Breast epithelium (tissue), 4 donors: ENCODE results near the gene PLEKHB1. TPM values are rescaled to one million over a fixed set of nuclear protein-coding genes. Genes with fewer than 3 reads are reported as not detected.

Experiments
- DNase-seq, 2 donors: peaks; one replicate each; pipeline ENCODE4 v3.0.0-alpha.2; 2019; ENCODE audit warnings: low spot score in 2 of 2
- H3K27ac ChIP-seq, 2 donors: fragments of 200-600 bp; sonication (generic) in 1 of 2; one replicate each; pipeline ENCODE4 v1.5.1; 2016 to 2019; ENCODE audit warnings: mild to moderate bottlenecking in 1 of 2
- H3K27me3 ChIP-seq, 2 donors: fragments of 200-600 bp; sonication (generic) in 1 of 2; one replicate each; pipeline versions ENCODE4 v1.5.1 to v1.6.0; 2017 to 2019; ENCODE audit warnings: control low read depth in 1 of 2, mild to moderate bottlenecking in 1 of 2
- H3K36me3 ChIP-seq: fragments of 200-600 bp; one replicate; pipeline ENCODE4 v1.5.1; 2019
- H3K4me1 ChIP-seq, 2 donors: fragments of 200-600 bp; sonication (generic); one replicate each; pipeline ENCODE4 v1.5.1; 2016 to 2019; ENCODE audit warnings: control low read depth in 1 of 2
- H3K4me3 ChIP-seq, 3 donors: fragments of 200-600 bp; sonication (generic); 1 replicate in 2 of 3; 2 replicates in 1 of 3; pipeline ENCODE4 v1.5.1; 2016 to 2019; ENCODE audit warnings: mild to moderate bottlenecking in 3 of 3, moderate library complexity in 2 of 3
- H3K9me3 ChIP-seq, 2 donors: fragments of 200-600 bp; sonication (generic) in 1 of 2; one replicate each; pipeline ENCODE4 v1.5.1; 2016 to 2019; ENCODE audit warnings: control low read depth in 1 of 2
- POLR2A ChIP-seq: fragments of 450-650 bp; IDR thresholded peaks from one replicate; pipeline ENCODE4 v1.6.1; 2016; ENCODE audit warnings: antibody characterized with exemption, mild to moderate bottlenecking, moderate library complexity
- POLR2AphosphoS5 ChIP-seq, 3 donors: sonication (generic); formaldehyde crosslinking; IDR thresholded peaks; one replicate each; pipeline ENCODE4 v1.6.1; 2017; ENCODE audit warnings: antibody characterized with exemption in 3 of 3
- intact Hi-C: fragments of 100-400 bp; cut with DNase I; formaldehyde crosslinking; loops from one replicate; pipeline ENCODE4 v1.15.1; 2023; ENCODE audit warnings: low total_unique reads
- total RNA-seq, 3 donors: library from RNA; depleted of rRNA; stranded (reverse); fragments of >200 nt; gene quantifications; one replicate each; pipeline ENCODE4 v1.1.0, GENCODE V29; 2016
- TF ChIP-seq, protein P1 (sequence below), 3 donors: fragments of 450-650 bp; IDR thresholded peaks; one replicate each; pipeline ENCODE4 v1.5.1; 2016 to 2017; ENCODE audit warnings: antibody characterized with exemption in 3 of 3, mild to moderate bottlenecking in 3 of 3, moderate library complexity in 3 of 3

PLEKHB1 gene
- total RNA-seq, 3 donors from 2014 or later, result 0.80 to 49.6 (median 17.0) TPM

GRCh38 chr11:73652046-73652730 is 5.8 kb downstream of the PLEKHB1 start:
- Histone ChIP-seq H3K27me3 (no peaks in the 10 kb centered on the region), H3K36me3 (no peaks in the 10 kb centered on the region), H3K9me3 (no peaks in the 10 kb centered on the region), H3K27ac (peak overlapping the region; percentile 76 to 78), H3K4me1 (no peaks in the 10 kb centered on the region), H3K4me3 (no peak overlapping the region)
- intact Hi-C loops, result loop anchor here (2.0 kb wide), 1 partner anchor 15 kb away; no protein-coding TSS in a partner anchor
- peak; percentile 63 to 79 for DNase-seq
- TF ChIP-seq POLR2A (no peak), POLR2AphosphoS5 (IDR thresholded peaks at IDR 0.05) (peak in 1 of 3 donors; percentile 25)
- TF ChIP-seq, protein P1, sequence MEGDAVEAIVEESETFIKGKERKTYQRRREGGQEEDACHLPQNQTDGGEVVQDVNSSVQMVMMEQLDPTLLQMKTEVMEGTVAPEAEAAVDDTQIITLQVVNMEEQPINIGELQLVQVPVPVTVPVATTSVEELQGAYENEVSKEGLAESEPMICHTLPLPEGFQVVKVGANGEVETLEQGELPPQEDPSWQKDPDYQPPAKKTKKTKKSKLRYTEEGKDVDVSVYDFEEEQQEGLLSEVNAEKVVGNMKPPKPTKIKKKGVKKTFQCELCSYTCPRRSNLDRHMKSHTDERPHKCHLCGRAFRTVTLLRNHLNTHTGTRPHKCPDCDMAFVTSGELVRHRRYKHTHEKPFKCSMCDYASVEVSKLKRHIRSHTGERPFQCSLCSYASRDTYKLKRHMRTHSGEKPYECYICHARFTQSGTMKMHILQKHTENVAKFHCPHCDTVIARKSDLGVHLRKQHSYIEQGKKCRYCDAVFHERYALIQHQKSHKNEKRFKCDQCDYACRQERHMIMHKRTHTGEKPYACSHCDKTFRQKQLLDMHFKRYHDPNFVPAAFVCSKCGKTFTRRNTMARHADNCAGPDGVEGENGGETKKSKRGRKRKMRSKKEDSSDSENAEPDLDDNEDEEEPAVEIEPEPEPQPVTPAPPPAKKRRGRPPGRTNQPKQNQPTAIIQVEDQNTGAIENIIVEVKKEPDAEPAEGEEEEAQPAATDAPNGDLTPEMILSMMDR (IDR thresholded peaks at IDR 0.05), result no peak

DNA sequence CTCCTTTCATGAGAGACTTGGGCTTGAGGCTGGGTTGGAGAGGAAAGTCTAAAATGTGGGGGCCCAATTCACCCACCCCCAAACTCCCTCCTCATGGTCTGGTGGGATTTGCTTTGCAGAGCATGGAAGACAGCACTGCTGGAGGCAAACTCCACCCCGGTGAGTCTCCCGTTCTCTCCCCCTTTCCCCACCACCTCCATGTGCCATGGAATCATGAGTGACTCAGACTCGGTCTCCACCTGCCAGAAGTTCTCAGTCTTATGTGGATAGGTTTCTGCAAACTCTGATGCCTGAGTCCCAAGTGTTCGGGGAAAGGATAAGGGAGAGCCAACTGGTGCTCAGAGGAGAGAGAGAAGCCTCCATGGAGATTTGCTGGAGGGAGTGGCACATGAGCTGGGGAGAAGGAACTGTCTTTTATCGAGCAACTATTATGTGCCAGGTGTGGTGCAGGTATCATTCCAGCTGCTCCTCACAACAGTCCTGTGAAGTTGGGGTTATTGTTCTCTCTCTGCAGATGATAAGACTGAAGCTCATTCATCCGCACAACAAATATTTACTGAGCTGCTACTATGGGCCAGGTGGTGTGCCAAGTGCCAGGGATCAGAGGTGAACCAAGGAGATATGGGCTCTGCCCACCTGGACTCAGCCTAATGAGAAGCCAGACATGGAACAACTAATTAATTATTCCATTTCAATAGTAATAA is 6.6 kb downstream of the PLEKHB1 start:
- Histone ChIP-seq H3K36me3 (no peaks in the 10 kb centered on the region), H3K27ac (peak overlapping the region; percentile 76 to 78), H3K4me3 (no peak overlapping the region), H3K27me3 (no peaks in the 10 kb centered on the region), H3K9me3 (no peaks in the 10 kb centered on the region), H3K4me1 (no peaks in the 10 kb centered on the region)
- DNase-seq, result no peak
- intact Hi-C loops, result loop anchor here (2.0 kb wide), 1 partner anchor 16 kb away; no protein-coding TSS in a partner anchor
- TF ChIP-seq, protein P1 (IDR thresholded peaks at IDR 0.05), result no peak
- TF ChIP-seq POLR2AphosphoS5 (IDR thresholded peaks at IDR 0.05) (no peak), POLR2A (no peak)

DNA sequence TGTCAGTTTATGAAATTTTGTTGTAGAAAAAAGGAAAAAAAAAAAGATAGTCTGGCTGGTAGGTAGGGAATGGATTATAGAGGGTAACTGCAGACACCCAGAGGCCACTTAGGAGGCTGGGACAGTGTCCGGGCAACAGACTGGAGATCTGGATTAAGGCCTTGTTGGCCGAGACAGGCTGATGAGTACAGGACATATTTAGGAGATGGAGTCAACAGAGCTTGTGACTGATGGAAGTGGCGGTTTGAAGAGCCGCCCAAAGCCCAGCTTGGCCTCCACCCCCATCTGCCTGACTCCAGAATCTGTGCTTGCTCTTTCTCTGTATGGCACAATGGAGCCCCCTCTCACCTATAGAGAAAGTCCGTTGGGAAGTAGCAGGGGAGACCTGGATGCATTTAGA is 7.6 kb downstream of the PLEKHB1 start:
- Histone ChIP-seq H3K27ac (no peak overlapping the region), H3K4me3 (no peak overlapping the region), H3K27me3 (no peaks in the 10 kb centered on the region), H3K4me1 (no peaks in the 10 kb centered on the region), H3K9me3 (no peaks in the 10 kb centered on the region), H3K36me3 (no peaks in the 10 kb centered on the region)
- DNase-seq, result no peak
- intact Hi-C loops, result loop anchor here (2.0 kb wide), 1 partner anchor 17 kb away; no protein-coding TSS in a partner anchor
- TF ChIP-seq POLR2AphosphoS5 (IDR thresholded peaks at IDR 0.05) (no peak), POLR2A (no peak)
- TF ChIP-seq, protein P1 (IDR thresholded peaks at IDR 0.05), result no peak

- Histone ChIP-seq H3K4me3 (no peak overlapping the region), H3K36me3 (no peaks in the 10 kb centered on the region), H3K27me3 (no peaks in the 10 kb centered on the region), H3K4me1 (no peaks in the 10 kb centered on the region), H3K27ac (no peak overlapping the region), H3K9me3 (no peaks in the 10 kb centered on the region)
- DNase-seq, result no peak
- intact Hi-C loops, result no loop called here
- TF ChIP-seq, protein P1 (IDR thresholded peaks at IDR 0.05), result no peak
- TF ChIP-seq POLR2AphosphoS5 (IDR thresholded peaks at IDR 0.05) (no peak), POLR2A (no peak)
These were observed 8.2 kb downstream of the PLEKHB1 start for GRCh38 chr11:73654482-73655021.

DNA sequence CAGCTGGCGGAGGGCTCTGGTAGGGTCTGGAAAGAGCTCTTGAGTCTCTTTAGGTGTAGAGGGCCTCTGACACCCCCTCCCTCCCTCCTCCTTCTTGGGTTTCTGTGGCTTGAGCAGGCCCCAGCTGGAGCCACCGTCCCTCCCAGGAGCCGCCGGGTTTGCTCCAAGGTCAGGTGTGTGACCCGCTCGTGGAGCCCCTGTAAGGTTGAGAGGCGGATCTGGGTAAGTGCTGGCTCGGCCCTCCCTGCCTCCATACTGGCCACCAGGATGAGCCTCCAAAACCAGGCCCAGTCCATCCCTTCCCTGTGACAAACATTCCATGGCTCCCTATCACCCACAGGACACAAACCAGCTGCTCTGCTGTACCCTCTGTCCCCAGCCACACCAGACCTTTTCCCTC is 9.3 kb downstream of the PLEKHB1 start:
- no peak overlapping the region for H3K4me3 ChIP-seq
- H3K27ac ChIP-seq, result no peak overlapping the region
- H3K36me3 ChIP-seq, result no peaks in the 10 kb centered on the region
- H3K9me3 ChIP-seq, result no peaks in the 10 kb centered on the region
- no peak for DNase-seq
- TF ChIP-seq POLR2AphosphoS5 (IDR thresholded peaks at IDR 0.05) (no peak), POLR2A (no peak)
- TF ChIP-seq, protein P1 (IDR thresholded peaks at IDR 0.05), result no peak
- H3K27me3 ChIP-seq, result no peaks in the 10 kb centered on the region
- no peaks in the 10 kb centered on the region for H3K4me1 ChIP-seq
- intact Hi-C loops, result no loop called here
